ENCODE data around the gene CLASRP. TPM values are rescaled to one million over a fixed set of nuclear protein-coding genes. Genes with fewer than 3 reads are reported as not detected.

The CLASRP gene
- total and polyA plus RNA-seq, 9 of the 15 experiments (the other 6 are each of a cell fraction or from before 2014, with no cell fraction given): 0.94 to 86.3 (median 44.0) TPM

- TF ChIP-seq HNRNPL (IDR thresholded peaks at IDR 0.05; ENCODE audit: low read depth, low read length): peak; percentile 82
- TF ChIP-seq POLR2AphosphoS2 (IDR thresholded peaks at IDR 0.05; ENCODE audit: low read length): peak; percentile 55; the same call in 1 of the 2 replicates
- no peak for TF ChIP-seq VEZF1 (CRISPR knock-in tag; IDR thresholded peaks at IDR 0.05)
- peak; percentile 44 for TF ChIP-seq RBM22 (IDR thresholded peaks at IDR 0.05; ENCODE audit: low read depth, low read length, poor library complexity, severe bottlenecking)
- TF ChIP-seq THRB (CRISPR knock-in tag; conservative IDR thresholded peaks at IDR 0.05): no peak
- peak; percentile 38 for TF ChIP-seq RBFOX2 (IDR thresholded peaks at IDR 0.05; ENCODE audit: low read depth, low read length)
- TF ChIP-seq HNRNPLL (IDR thresholded peaks at IDR 0.05; ENCODE audit: low read depth, low read length, poor library complexity, severe bottlenecking): no peak
- TF ChIP-seq STAT5A (IDR thresholded peaks at IDR 0.05; ENCODE audit: borderline replicate concordance, low read length): no peak
- 0 out of 2 replicates have a peak, but pooled peaks have one; percentile 39 for TF ChIP-seq POLR2A (conservative IDR thresholded peaks at IDR 0.05)
- no peak for TF ChIP-seq ZBTB11 (CRISPR knock-in tag; IDR thresholded peaks at IDR 0.05)
- no peak for ATAC-seq
Observed at GRCh38 chr19:45071545-45071938, 32.7 kb downstream of the CLASRP start.

More at GRCh38 chr19:45071545-45071938, 32.7 kb downstream of the CLASRP start:
- WGBS (ENCODE audit: insufficient coverage, low coverage, missing lambda C conversion rate): 95% methylated on average over 19 of the region's 25 CpGs
- Histone ChIP-seq H3K4me1 (replicated peaks in 1 of 2; ENCODE audit: control insufficient read depth in 2 of 2, insufficient read depth in 2 of 2, low read length in 2 of 2) (peaks cover 4 to 49% of the 10 kb centered on the region in 2 experiments; a peak in 3 of 5 replicates), H3K36me3 (ENCODE audit: control insufficient read depth, insufficient read depth, low read length) (peaks cover 65% of the 10 kb centered on the region; the same call in 2 of the 3 replicates), H3K4me3 (no peak overlapping the region), H3K27me3 (ENCODE audit: control insufficient read depth in 2 of 2, insufficient read depth in 2 of 2, low read length in 2 of 2) (no peaks in the 10 kb centered on the region), H3K4me2 (ENCODE audit: insufficient read depth, low read length) (no peak overlapping the region), H3K27ac (ENCODE audit: extremely low read depth, low read depth, low read length) (no peak overlapping the region), H4K20me1 (replicated peaks; ENCODE audit: control insufficient read depth, insufficient read depth, low read length) (peaks cover 7% of the 10 kb centered on the region; the same call in 1 of the 2 replicates), H3K9ac (ENCODE audit: insufficient read depth in 1 of 2, low read depth in 2 of 2, low read length in 2 of 2) (no peak overlapping the region; a peak in 1 of 4 replicates), H3K79me2 (ENCODE audit: control insufficient read depth, insufficient read depth, low read length) (peaks cover 19% of the 10 kb centered on the region), H3K9me3 (replicated peaks; ENCODE audit: control insufficient read depth, insufficient read depth, low read depth, low read length) (no peaks in the 10 kb centered on the region), H3K9me1 (ENCODE audit: control insufficient read depth, insufficient read depth, low read length) (no peaks in the 10 kb centered on the region), H2AFZ (ENCODE audit: low read depth, low read length) (no peak overlapping the region)
- DNase-seq (ENCODE audit: extremely low read depth in 1 of 4, low spot score in 3 of 4) (no peak), FAIRE-seq (no peak)
- intact Hi-C loops (cut with micrococcal nuclease): no loop called here
- CTCF ChIA-PET (ENCODE audit: low intra/inter-chr PET ratio): no interaction called here
- in situ Hi-C loops (cut with MboI): no loop called here
- POLR2A ChIA-PET: interaction anchor here (0.9 to 1.8 kb wide), 3 partner anchors 9 to 30 kb away, joined by 3 to 5 read pairs (median 4); no protein-coding TSS in a partner anchor
- BruUV-seq (replicated peaks): no TSS peak
